Activated T-cell treated with anti-CD3 and anti-CD28 coated beads for 48 hours (primary cell): ENCODE measurements around the gene HOXA7.

Source experiments
- DNase-seq: peaks from one replicate; pipeline ENCODE4 v3.0.0-alpha.2; 2020; ENCODE audit warnings: low read depth

The HOXA7 gene

DNA sequence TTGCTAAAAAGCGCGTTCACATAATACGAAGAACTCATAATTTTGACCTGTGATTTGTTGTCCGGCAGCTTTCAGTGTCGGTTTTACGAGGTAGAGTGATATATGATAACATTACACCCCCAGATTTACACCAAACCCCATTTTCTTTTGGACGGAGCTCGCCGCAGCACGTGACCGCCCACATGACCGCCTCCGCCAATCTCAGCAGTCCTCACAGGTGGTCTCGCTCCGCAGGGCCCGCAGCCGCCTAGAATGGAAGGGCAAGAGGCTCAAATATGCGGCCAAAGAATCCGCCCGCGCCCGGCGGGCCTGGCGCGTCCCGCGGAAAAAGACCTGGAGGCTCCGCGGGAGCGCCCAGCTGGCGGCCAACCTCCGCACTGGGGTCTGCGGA is at the start of gene HOXA7:
TSS of gene HOXA7 (minus strand) at position 168 of the 391 bp plus-strand sequence. CDS start at position 38, 130 bp downstream.
- DNase-seq: no peak

DNA sequence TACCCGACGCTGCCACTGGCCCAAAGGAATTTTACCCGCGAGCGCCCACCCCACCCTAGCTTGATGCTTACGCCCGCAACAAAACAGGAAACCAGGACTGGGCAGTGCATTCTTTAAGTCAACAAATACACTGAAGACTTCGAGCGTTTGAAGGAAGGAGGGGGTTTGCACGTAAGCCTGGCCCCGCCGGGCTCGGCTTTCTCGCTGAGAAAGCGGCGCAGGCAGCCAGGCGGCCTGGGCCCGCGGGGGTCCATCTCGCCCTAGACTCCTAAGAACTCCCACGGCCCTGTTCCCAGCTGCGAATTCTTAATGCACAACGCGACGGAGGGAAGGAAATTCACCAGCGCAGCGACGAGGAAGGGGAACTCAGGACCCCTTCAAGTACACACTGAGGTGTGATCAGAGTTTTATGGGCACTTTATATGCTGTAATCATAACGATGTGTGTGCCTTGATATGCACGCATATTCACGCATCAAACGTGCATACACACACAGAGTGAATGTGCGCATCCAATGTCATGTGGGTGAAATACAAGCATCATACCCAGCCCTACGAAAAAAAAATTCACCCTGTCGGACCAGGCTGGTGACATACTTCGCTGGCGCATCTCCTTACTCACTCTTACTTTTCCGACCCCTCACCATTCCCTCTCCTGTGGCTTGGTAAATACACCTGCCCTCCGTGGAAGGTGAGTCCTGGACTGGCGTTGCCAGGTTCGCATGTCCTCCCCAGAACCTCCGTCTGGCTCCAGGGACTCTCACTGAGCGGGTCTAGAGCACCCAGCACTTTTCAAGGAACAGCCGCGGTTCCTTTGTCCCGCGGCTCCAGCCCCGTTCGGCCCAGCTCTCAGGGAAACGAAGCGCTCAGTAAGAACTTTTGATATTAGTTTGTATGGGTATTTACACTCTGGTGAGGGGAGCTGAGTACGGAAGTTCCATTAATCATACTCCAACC is 49.1 kb upstream of the HOXA7 start:
- no peak for DNase-seq

DNA sequence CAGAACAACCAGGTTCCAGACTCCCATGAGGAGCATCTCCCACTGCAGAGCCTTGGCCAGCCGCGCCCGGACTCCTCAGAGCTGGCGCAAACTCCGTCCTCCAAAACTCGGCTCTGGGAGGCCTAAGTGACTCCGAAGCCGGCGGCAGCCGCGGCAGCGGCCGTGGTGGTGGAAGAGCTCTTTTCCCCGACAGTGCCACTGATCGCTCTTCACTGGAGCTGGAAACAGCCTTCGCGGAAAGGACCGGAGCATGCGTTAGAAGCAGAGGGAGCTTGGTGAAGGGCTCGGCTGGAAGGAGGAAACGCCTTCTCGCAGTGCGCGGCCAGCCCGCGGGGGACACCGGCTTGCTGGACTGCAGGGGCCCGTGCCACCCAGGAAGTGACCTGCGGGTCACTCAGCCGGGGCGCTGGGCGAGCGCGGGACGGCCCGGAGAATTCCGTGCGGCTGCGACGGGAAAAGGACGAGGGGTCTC is 48.4 kb upstream of the HOXA7 start:
- no peak for DNase-seq

DNA sequence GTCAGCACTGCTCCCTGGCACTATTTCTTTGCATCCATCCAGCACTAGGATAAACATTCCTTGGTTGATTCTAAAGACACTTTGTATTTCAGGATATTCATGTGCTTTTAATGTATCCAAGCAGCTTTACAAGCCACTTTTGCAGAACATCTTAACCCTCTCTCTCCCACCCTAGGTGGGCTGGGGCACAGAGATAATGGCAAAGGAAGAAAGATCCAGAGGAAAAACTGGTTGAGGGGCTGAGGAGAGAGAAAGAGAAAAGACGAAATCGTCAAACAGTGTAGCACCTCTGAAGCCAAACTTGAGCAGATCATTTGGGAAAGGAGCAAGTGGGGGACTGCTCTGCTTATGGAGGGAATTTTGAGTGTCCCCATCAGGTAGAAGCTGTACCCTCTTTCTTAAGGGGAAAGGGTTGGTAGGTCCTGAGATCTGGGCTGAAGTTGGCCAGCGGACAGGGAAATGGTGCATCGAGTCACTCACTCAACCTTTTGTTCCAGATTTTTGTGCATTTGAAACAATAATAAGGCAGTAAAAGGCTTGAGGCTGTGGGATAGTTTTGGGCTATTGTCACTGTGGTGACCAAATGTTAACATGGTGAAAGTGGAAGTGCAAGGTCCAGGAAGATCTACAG is 47.6 kb upstream of the HOXA7 start:
- DNase-seq: no peak

DNA sequence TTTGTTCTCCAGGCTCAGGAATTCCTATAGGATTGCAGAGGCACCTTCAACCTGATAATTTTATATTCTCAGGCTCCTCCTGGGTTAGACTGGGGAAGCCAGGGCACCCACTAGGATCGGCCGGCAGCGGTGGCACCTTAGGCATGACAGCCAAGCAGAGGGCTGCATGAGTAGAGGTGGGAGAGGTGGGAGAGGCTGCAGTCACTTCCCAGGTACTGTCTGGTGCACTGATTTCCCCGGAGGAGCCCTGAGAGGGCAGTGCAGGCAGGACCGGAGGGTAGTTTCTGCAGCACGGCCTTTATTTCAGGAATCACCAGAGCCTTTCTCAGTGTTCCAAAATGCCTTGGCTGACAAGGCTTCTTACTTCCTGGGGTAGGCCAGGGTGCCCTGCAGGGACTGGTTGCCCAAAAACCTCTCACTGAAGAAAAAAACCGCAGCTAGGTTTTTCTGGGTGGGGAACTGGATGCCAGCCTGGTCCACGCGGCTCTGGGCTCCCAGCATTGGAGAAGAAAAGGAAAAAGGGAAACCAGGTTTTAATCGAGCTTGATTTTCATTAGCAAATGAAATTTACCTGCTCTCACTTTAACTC is 47.0 kb upstream of the HOXA7 start:
- DNase-seq: no peak

DNA sequence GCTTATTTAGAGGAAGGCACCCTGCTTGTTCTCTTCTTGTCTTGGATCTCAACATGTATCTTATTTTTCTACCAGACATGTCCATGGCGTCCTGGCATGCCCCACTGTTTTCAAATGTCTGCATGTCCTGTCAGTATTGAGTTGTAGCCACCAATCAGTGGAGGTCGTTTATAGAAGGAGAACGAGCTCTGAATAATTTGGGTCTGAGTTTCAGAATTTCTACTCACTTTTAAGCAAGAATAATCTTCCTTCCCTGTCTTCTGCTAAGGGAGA is 46.3 kb upstream of the HOXA7 start:
- DNase-seq: no peak

DNA sequence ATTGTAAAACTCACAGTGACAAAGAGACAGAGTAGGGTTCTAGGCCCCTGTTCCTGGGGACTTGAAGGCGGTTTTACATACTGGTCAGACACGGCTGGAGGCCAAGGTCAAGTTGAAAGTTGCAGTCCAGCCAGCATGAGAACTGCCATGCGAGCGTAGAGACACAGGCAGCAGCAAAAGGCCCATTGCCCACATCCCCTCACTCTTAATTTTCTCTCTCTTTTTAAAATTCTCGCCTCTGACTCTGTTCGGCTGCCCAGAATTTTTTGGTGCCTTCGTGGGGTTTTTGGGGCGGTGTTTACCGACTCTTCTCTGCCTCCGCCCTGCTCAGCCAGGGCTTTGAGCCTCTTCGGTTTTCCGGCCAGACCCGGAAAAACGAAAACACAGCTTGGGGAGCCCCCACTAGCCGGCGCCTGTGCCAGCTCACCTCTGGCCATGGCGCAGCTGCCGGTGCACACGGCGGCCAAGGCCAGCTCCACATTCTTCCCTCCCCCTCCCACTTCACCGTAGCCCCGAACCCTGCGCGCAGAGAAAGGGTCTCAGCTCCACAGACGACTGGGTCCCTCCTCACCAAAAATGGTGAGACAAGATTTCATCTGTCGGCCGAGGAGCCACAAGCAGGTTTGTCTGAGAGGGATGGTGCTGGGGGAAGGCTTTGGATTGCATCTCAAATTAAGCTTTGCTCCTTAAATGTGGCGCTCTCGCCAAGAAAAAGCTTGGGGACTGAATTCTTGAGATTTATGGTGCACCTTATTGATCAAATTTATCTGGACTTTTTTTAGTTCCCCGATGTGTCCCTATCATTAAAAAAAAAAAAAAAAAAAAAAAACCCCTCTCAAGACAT is 45.8 kb upstream of the HOXA7 start:
- DNase-seq: no peak

DNA sequence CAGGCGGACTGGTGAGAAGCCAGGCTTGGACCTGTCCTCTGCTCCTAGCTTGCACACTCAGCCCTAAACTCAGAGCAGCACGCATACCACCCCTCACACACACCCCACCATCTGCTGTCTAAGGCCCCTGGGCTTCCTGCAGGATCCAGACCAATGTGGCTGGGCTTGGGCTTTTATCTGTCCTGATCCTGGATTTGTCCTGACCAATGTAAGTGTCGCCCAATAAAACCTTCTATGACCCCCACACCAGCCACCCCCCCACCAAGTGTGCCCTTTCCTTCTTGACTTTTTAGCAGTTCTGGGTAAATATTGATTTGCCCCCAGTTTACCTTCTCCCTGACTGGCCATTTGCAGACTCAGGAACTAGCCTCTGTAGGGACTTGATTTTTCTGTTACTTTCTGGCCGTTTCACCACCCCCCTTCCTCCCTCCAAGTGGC is 45.1 kb upstream of the HOXA7 start:
- no peak for DNase-seq

DNA sequence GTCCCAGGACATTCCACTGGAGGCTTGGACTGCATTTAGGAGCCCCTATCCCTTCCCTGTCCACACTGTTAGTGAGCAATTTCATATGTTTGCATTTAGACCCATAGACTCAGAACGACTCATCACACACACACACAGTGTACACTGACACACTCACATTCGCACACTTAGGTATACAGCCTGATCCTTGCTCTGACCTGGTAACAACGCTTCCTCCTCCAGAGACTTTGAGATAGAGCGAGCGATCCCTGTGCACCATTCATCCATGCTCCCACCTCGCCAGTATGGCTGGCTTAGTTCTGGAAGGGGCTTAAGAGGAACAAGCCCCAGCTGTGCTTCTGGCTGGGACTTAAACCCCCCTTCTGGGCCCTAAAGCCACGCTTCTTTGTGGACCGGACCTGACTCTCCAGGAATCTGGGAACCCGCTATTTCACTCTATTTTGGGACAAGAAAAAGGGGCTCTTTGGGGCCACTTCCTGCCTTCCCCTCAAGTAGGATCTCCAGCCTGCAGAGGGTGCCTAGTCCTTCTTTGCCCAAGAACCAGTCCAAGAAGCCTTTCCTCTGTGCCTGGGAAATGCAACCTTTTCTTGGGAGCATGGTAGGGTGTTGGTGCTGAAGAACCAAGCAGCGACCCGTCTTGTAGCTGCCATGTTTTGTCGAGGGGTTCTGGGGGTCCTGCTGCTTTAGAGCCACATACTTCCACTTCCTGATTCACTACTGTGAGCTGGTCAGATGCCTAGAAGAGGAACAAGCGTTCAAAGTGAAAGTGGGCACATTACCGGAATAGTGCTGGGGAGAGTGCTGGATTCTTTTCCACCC is 44.5 kb upstream of the HOXA7 start:
- DNase-seq: no peak

DNA sequence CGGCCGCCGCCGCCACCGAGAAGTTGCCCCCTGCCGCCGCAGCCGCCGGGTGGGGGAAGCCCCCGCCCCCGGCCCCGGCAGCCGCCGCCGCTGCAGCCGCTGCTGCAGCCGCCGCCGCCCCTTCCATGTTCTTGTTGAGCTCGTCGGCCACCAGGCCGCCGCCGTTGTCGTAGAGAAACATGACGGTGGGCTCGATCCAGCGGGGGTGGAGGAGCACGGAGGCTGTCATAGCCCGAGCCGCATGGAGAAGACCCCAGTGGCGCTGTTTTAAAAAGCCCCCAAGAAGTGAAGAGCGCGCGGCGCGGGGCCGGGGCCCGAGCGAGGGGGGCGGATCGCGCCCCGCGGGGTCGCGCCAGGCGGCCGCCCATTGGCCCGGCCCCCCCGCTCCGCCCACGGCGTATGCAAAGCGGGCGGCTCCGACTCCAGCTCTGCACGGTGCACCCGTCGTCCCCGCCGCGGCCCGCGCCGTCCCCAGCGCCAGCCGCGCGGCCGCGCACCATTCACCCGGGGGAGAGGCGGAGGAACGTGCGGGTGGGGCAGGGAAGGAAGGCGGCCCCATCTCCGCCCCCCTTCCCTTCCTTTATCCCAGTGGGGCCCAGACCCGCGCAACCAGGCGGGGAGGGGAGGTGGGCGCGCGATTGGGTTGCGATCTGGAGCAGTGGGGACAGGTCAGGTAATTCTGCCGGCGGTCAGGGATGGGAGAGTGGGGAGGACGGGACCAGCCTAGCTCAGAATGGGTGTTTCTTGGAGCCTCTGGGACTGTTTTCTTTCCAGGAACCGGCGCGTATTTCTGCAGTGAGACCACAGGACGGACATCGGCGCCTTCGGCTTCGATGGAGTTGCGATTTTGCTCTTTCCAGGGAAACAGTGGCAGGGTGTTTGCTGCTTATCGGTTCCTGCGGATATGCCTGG is 43.6 kb upstream of the HOXA7 start, which contains the start of gene HOXA13:
TSS of gene HOXA13 (minus strand) at position 243 of the 912 bp plus-strand sequence. CDS start at position 229, 14 bp downstream.
- no peak for DNase-seq

DNA sequence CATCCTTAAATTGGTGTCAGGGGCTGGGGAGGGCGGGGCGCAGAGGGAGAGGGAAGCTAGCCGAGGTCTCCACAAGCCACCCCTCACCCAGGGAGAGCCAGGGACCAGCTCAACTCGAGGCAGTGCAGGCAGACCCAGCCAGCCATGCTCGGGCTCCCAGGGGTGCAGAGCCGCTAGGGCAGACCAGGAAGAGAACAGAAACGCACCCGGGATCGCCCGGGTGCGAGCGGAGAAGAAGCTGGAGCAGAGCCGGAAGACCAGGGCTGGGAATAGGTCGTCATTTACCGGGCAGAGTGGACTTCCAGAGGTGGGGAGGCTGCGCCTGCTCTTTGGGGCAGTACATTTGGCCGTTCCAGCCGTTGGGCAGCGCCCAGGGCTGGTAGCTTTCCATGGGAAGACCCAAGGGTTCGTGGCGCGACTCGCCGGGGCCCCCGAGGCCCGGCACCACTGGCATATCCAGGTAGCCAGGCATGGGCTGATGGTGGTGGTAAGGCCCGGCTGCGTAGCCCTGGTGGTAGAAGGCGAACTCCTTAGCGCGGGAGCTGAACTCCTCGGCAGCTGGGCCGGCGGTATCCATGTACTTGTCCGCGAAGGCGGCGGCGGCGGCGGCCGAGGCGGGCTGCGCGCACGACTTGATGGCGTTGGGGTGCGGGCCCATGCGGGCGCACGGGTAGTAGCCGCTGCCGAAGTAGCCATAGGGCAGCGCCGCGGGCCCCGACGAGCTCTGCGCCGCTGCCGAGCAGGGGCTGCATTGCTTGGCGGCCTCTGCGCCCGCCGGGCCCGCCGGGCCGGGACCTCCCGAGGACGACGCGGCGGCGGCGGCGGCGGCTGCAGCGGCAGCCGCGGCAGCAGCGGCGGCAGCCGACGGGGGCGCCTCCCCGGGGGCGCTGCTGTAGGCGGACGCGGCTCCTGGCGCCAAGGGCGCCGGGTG is 42.7 kb upstream of the HOXA7 start:
- DNase-seq: no peak

DNA sequence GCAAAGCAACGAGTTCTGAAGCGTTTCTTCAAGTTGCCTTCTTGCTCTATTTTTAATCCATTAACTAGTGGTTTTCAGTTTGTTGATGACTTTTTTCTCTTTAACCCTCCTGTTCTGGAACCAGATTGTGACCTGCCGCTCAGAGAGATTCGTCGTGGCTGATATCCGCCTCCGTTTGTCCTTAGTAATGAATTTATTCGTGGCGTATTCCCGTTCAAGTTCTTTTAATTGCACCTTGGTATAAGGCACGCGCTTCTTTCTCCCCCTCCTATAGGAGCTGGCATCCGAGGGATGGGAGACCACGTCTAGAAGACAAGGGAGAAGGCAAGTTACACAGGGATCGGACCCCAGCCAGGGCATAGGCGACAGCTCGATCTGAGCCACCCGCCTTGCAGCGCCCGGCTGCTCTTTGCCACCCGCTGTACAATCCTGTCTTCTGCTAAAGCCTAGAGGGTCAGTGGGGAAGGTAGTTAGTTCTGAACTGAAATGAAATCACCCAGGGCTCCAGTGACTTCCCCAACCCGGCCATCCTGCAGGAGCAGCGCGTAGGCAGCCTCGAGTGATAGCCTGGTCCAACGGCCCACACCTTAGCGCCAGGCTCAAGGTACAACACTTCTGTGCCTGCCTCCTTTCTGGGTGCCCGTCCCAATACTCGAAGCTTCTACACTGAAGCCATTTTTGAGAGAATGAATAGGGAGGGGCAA is 41.8 kb upstream of the HOXA7 start:
- DNase-seq: no peak

DNA sequence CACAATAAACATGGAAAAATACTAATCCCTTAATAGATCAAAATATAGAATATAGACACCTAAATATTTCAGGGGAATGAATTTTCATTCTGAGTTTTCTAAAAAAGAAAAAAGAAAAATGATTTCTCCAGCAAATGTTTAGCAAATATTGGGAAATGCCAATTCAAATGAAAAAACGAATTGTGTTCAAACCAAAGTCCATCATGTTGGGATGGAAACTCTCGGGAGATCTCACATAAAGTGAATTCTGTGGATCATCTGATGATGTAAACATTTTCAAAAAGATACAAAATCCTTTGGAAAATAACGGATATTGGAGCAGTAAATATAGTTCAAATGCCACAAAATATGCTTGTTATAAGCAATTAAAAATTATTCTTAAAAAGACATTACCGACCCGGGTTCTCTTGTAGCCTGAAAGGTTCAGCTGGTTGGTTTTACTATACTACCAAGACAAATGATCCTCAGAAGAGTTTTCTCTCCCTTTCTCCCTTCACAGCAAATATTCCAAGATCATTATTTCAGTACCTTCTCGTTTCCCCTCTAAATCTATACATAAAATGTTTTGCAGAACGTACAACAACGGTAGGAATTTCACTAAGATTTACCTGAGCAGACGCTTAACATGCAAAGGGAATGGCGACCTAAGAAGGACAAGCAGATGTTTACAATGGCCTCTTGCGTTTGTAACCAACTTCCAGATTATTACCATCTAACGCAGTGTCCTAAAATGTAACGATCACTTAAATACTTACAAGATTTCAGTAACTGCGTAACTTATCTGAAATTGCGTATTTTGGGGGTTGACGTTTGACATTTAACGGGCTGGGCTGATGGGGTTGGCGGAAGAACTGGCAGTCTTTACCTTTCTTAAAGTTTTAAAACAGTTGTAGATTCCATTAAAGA is 40.9 kb upstream of the HOXA7 start:
- DNase-seq: no peak

DNA sequence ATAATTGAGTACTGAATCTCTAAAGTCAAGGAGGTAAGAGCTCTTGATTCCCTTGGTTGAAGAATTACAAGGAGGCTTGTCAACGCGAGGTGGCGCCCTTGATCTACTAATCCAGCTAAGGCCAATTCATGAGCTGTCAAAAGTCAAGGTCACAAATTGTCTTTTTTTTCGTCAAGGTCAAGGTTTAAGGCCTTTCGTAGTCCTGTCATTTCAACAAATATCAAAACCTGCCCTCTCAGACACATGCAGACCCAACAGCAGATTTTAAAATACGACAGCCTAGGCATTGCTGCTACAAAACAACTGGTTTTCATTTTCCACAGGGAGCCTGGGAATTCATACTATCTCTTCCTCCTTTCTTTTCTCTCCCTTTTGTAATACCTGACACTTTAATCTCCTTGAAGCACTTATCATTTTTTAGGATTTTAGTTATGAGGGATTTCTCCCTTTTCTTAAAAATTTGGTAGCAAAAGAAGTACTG is 39.9 kb upstream of the HOXA7 start:
- peak; percentile 64 for DNase-seq

DNA sequence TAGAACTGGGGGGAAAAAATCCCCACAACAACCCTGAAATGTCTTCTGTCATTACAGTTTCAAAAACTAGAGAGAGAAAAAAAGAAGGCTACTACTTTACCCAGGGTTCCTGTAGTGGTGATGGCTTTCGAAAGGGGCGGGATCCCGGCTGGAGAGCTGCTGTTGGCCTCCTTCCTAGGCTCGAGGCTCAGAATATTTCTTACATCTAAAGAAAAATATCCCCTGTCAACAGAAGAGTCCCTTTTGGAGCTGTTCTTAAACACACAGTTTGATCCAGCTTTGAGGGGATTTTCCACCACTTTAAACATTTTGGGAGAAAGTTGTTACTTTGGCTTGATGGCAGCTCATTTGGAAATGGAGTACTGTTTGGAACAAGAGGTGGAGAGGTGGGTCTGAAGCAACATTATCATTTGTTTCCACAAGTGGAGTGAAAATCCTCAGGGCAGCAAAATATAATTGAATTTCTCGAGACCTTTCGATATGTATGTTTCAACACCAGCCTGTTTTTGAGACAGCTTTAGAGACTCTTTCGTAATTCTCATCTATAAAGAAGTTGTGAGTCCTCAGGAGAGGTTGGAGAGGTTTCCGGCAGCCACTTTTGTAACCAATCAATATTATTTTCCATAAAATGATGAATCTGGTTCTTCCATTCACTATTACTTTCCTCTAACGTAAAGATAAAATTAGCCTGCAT is 38.4 kb upstream of the HOXA7 start:
- no peak for DNase-seq

DNA sequence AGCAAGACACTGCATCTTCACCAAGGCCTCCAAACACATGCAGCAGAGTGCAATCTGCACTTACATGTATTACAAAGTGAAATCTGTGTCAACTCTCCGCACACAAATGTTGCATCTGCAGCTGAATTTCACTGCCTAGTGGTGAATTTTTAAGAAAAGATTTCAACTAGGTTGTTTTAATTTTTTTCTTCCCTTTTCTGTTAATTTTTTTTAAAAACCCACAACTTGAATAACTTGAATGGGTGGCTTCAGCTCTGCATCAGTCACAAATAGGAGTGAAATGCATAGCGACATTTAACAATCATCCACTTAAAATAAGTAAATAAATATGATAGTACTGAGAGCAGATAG is 37.5 kb upstream of the HOXA7 start:
- no peak for DNase-seq
